K562 (cell line): Measurements from ENCODE around the gene LRRC3C. TPM values are rescaled to one million over a fixed set of nuclear protein-coding genes. Genes with fewer than 3 reads are reported as not detected.

ENCODE experiments used
- ARID1B ChIP-seq: fragments of 450-650 bp; IDR thresholded peaks from 2 replicates; pipeline ENCODE4 v1.6.1; 2016; ENCODE audit warnings: antibody characterized with exemption, mild to moderate bottlenecking, inconsistent platforms
- CREB5 ChIP-seq: fragments of 250-450 bp; sonication (Bioruptor Pico); IDR thresholded peaks from 2 replicates; pipeline ENCODE4 v1.5.0; 2020; ENCODE audit warnings: mild to moderate bottlenecking
- EWSR1 ChIP-seq: fragments of 450-650 bp; IDR thresholded peaks from 2 replicates; pipeline ENCODE4 v1.6.1; 2018; ENCODE audit warnings: borderline replicate concordance, mild to moderate bottlenecking, low read depth, moderate library complexity; ENCODE audit not compliant: partially characterized antibody
- GATAD2B ChIP-seq: fragments of 450-650 bp; IDR thresholded peaks from 2 replicates; pipeline ENCODE4 v1.6.1; 2017; ENCODE audit warnings: mild to moderate bottlenecking, borderline replicate concordance
- JUNB ChIP-seq: fragments of 450-650 bp; formaldehyde crosslinking; conservative IDR thresholded peaks from 2 replicates; pipeline ENCODE4 v1.4.0; 2020; ENCODE audit warnings: mild to moderate bottlenecking
- JUND ChIP-seq, 2 experiments: IDR thresholded peaks; 2 replicates in 1 of 2; 3 replicates in 1 of 2; pipeline ENCODE4 v1.6.1; 2011; ENCODE audit warnings: borderline replicate concordance in 2 of 2, low read depth in 2 of 2, low read length in 2 of 2, improper control_type of control experiment in 1 of 2, missing biosample characterization in 1 of 2, missing genetic modification characterization in 1 of 2, missing genetic modification reagents in 1 of 2
- MEIS2 ChIP-seq: fragments of 450-650 bp; IDR thresholded peaks from 2 replicates; pipeline ENCODE4 v1.6.1; 2014; ENCODE audit warnings: mild to moderate bottlenecking; ENCODE audit not compliant: partially characterized antibody
- MYNN ChIP-seq, 2 experiments: sonication (generic); formaldehyde crosslinking in 1 of 2; IDR thresholded peaks; 2 replicates each; pipeline versions ENCODE4 v1.5.0 to v1.6.1; 2016 to 2020; ENCODE audit warnings: antibody characterized with exemption in 1 of 2, missing genetic modification reagents in 1 of 2
- NCOR1 ChIP-seq: fragments of 450-650 bp; IDR thresholded peaks from 2 replicates; pipeline ENCODE4 v1.6.1; 2016; ENCODE audit warnings: mild to moderate bottlenecking, moderate library complexity
- NFE2 ChIP-seq: IDR thresholded peaks from 2 replicates; pipeline ENCODE4 v1.6.1; 2014; ENCODE audit warnings: antibody characterized with exemption, low read depth
- PHB ChIP-seq: fragments of 250-450 bp; sonication (Bioruptor Pico); IDR thresholded peaks from 2 replicates; pipeline ENCODE4 v1.5.0; 2021
- SLC30A9 ChIP-seq: fragments of 250-450 bp; sonication (Bioruptor Pico); IDR thresholded peaks from 2 replicates; pipeline ENCODE4 v1.8.0; 2022; ENCODE audit warnings: mild to moderate bottlenecking, moderate library complexity
- SMAD3 ChIP-seq: fragments of 450-650 bp; formaldehyde crosslinking; conservative IDR thresholded peaks from 2 replicates; pipeline ENCODE4 v1.4.0; 2020; ENCODE audit warnings: mild to moderate bottlenecking
- SMARCE1 ChIP-seq: fragments of 450-650 bp; IDR thresholded peaks from 2 replicates; pipeline ENCODE4 v1.7.1; 2016; ENCODE audit warnings: mild to moderate bottlenecking
- TSHZ1 ChIP-seq: fragments of 250-450 bp; sonication (Bioruptor Pico); IDR thresholded peaks from 2 replicates; pipeline ENCODE4 v1.4.0; 2020; ENCODE audit warnings: mild to moderate bottlenecking, moderate library complexity
- YBX1 ChIP-seq: fragments of 450-650 bp; IDR thresholded peaks from 2 replicates; pipeline ENCODE4 v1.7.1; 2016; ENCODE audit warnings: mild to moderate bottlenecking
- ZFPM2 ChIP-seq: fragments of 250-450 bp; sonication (Bioruptor Pico); IDR thresholded peaks from 2 replicates; pipeline ENCODE4 v1.5.1; 2022; ENCODE audit warnings: mild to moderate bottlenecking
- ZNF282 ChIP-seq: sonication (generic); formaldehyde crosslinking; IDR thresholded peaks from 2 replicates; pipeline ENCODE4 v1.8.1; 2023; ENCODE audit warnings: missing genetic modification reagents
- polyA plus RNA-seq, 8 experiments: library from polyadenylated mRNA; depleted of rRNA in 4 of 8; stranded (reverse) in 5 of 8; unstranded in 3 of 8; fragments of >200 nt; fragmentation: Nextera tagmentation in 2 of 8; fragmentation: Illumina TruSeq in 1 of 8; extraction: Ambion mirVana in 2 of 8; extraction: Trizol in 1 of 8; gene quantifications; 2 replicates each; pipeline versions ENCODE4 v1.2.1 to v1.2.3, GENCODE V29; 2011 to 2014; ENCODE audit warnings: inconsistent platforms in 1 of 8, missing spikeins in 1 of 8
- total RNA-seq, 7 experiments: library from RNA; depleted of rRNA in 6 of 7; stranded (reverse); fragments of >200 nt in 6 of 7; fragmentation: Illumina TruSeq in 2 of 7; extraction: Trizol in 2 of 7; gene quantifications; 2 replicates each; pipeline versions ENCODE4 v1.2.1 to v1.2.3, GENCODE V29; 2011 to 2021; ENCODE audit warnings: low replicate concordance in 1 of 7
- TF ChIP-seq, protein P1 (sequence below): fragments of 450-650 bp; IDR thresholded peaks from 2 replicates; pipeline ENCODE4 v1.6.1; 2016
- TF ChIP-seq, protein P2 (sequence below): IDR thresholded peaks from 3 replicates; pipeline ENCODE4 v1.6.1; 2011; ENCODE audit warnings: borderline replicate concordance, mild to moderate bottlenecking; ENCODE audit not compliant: insufficient read length, insufficient read depth

The LRRC3C gene
- total and polyA plus RNA-seq, 9 of the 15 experiments (the other 6 are each of a cell fraction or from before 2014, with no cell fraction given) = not detected

DNA sequence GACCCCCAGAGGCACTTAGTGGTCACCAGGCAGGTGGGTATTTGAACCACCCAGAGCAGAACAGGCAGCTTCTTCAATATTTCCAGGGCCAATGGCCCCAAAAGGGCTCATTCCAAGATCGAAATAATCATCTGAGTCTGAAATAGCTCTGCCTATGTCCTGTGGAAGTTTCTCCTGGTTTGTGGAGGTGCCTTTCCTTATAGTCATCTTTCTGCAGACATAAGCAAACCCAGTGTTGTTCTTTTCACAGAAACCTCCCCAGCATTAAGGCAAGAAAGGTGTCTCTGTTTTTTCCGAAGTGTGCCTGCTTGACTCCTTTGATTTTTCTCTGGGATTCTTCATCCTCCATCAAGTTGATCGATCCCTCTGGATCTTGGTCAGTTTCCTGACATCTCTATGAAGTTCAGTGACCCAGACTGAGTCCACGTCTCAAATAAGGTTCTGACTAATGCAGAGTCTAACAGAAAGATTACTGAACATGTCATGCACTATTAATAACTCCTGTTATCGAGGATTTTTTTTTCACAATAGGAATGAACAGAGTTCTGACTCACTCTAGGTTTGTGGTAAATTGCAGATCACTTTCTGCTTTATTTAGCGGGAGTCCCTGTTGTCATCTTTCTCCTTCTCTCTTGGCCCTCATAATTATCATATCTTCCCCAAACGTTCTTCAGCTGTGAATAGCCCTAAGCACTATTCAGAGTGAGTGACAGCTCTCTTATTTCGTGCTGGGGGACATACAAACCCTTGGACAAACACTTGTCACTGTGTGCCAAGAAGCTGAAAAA is 1.5 kb downstream of the LRRC3C start (continued):
- no peak for TF ChIP-seq CREB5 (CRISPR knock-in tag)
- TF ChIP-seq JUND (IDR thresholded peaks at IDR 0.05; ENCODE audit: borderline replicate concordance, low read depth, low read length) = peak; percentile 79
- TF ChIP-seq JUND (tag; IDR thresholded peaks at IDR 0.05; ENCODE audit: borderline replicate concordance, low read depth, low read length) = peak; percentile 69; the same call in 1 of the 3 replicates
- TF ChIP-seq MYNN (IDR thresholded peaks at IDR 0.05) = no peak
- TF ChIP-seq MYNN (CRISPR knock-in tag; IDR thresholded peaks at IDR 0.05) = no peak
- TF ChIP-seq, protein P1, sequence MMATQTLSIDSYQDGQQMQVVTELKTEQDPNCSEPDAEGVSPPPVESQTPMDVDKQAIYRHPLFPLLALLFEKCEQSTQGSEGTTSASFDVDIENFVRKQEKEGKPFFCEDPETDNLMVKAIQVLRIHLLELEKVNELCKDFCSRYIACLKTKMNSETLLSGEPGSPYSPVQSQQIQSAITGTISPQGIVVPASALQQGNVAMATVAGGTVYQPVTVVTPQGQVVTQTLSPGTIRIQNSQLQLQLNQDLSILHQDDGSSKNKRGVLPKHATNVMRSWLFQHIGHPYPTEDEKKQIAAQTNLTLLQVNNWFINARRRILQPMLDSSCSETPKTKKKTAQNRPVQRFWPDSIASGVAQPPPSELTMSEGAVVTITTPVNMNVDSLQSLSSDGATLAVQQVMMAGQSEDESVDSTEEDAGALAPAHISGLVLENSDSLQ = peak; percentile 95
- no peak for TF ChIP-seq GATAD2B
- no peak for TF ChIP-seq ZFPM2 (CRISPR knock-in tag)
- no peak for TF ChIP-seq JUNB (CRISPR knock-in tag)
- TF ChIP-seq SMARCE1 = peak; percentile 59; the same call in 1 of the 2 replicates
- TF ChIP-seq NCOR1 = peak; percentile 27; the same call in 1 of the 2 replicates
- TF ChIP-seq PHB (CRISPR knock-in tag) = no peak
- no peak for TF ChIP-seq TSHZ1 (CRISPR knock-in tag)
- TF ChIP-seq, protein P2, sequence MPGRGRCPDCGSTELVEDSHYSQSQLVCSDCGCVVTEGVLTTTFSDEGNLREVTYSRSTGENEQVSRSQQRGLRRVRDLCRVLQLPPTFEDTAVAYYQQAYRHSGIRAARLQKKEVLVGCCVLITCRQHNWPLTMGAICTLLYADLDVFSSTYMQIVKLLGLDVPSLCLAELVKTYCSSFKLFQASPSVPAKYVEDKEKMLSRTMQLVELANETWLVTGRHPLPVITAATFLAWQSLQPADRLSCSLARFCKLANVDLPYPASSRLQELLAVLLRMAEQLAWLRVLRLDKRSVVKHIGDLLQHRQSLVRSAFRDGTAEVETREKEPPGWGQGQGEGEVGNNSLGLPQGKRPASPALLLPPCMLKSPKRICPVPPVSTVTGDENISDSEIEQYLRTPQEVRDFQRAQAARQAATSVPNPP = no peak
- peak; percentile 48; the same call in 1 of the 2 replicates for TF ChIP-seq NFE2
- TF ChIP-seq YBX1 = no peak
- TF ChIP-seq MEIS2 = peak; percentile 62
- TF ChIP-seq EWSR1 = no peak
- TF ChIP-seq SMAD3 (CRISPR knock-in tag) = no peak
- no peak for TF ChIP-seq SLC30A9 (CRISPR knock-in tag)
- TF ChIP-seq ZNF282 (CRISPR knock-in tag) = no peak
- TF ChIP-seq ARID1B = peak; percentile 45
